Measurements from ENCODE around the gene BTNL8. TPM values are rescaled to one million over a fixed set of nuclear protein-coding genes. Genes with fewer than 3 reads are reported as not detected.
A peak's percentile ranks its signal among the peaks of the same experiment; 100 is the strongest.
"Not testable (repeated sequence)": the region's sequence is repeated elsewhere in the genome, so short reads cannot be mapped to it uniquely, and the experiment has no call there.

The BTNL8 gene
- polyA plus RNA-seq, 3 donors, result 0.47 to 0.89 (median 0.79) TPM

- no peak for DNase-seq (ENCODE audit: extremely low read depth in 1 of 11, low read depth in 9 of 11, low spot score in 4 of 11)
Observed at GRCh38 chr5:180873615-180874520, 25.1 kb upstream of the BTNL8 start.

DNA sequence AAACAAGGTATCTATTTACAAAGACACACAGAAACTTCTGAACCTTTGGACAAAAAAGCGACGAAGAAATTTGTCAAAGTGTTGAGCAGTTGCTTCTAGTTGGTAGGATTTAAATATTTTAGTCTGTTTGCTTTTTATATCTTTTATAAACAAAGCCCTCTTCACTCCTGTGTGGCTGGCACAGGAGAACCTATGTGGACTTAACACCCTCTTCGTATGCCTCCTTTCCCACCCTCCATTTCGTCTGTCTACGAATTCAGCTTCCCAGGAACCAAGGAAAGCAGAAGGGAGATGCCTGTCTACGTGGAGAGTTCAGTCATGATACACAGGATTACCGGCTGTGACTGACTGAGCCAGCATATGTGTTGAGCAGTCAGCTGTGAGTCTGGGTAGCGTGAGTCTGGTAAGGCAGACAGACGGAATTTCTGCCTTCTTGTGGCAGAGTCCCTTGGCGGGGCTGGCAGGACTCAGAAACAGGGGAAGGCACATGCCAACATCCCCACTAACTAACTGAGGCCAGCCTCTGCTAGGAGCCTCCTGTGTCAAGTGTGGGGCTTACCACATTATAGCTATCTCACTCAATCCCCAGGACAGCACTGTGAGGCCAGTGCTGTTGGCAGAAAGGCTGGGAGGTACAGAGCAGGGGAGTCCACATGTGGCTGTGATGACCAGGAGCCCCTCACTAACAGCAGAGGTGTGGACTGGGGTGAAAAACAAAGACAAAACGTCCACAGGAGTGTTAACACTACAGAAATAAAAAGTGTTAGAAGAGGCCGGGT, 24.0 kb upstream of the BTNL8 start:
- DNase-seq (ENCODE audit: extremely low read depth in 1 of 11, low read depth in 9 of 11, low spot score in 4 of 11), result no peak

DNA sequence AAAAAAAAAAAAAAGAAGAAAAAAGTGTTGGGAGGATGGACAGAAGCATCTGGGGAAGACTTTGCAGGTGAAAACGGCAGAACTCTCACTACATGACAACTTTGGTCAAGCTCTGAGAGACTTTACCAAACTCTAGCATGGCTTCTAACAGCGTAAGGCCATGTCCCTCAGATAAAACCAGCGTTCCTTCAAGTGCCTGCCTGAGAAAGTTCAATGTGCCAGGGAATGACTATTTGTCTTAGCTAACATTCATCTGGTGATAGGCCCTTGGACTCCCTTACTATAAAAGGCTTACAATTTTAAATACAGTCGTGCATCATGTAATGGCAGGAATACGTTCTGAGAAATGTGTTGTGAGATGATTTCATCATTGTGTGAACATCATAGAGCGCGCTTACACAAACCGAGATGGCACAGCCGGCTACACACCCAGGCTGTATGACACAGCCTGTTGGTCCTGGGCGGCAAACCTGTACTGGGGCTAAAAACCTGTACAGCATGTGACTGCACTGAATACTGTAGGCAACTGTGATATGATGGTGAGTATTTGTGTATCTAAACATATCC, 23.0 kb upstream of the BTNL8 start:
- DNase-seq (ENCODE audit: extremely low read depth in 1 of 11, low read depth in 9 of 11, low spot score in 4 of 11), result no peak

- not testable (repeated sequence) for DNase-seq (ENCODE audit: extremely low read depth in 1 of 11, low read depth in 9 of 11, low spot score in 4 of 11)
Observed at GRCh38 chr5:180885845-180886529, 13.0 kb upstream of the BTNL8 start.

DNA sequence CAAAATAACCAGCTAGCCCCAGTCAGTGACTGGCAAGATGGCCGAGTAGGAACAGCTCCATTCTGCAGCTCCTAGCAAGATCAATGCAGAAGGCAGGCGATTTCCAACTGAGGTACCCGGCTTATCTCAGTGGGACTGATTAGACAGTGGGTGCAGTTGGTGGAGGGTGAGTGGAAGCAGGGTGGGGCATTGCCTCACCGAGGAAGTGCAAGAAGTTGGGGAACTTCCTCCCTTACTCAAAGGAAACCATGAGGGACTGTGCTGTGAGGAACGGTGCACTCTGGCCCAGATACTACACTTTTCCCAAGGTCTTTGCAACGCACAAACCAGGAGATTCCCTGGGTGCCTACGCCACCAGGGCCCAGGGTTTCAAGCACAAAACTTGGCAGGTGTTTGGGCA, 9.6 kb upstream of the BTNL8 start:
- DNase-seq (ENCODE audit: extremely low read depth in 1 of 11, low read depth in 9 of 11, low spot score in 4 of 11), result no peak

GRCh38 chr5:180895330-180895729, 3.6 kb upstream of the BTNL8 start:
- DNase-seq (ENCODE audit: extremely low read depth in 1 of 11, low read depth in 9 of 11, low spot score in 4 of 11), result not testable (repeated sequence)

GRCh38 chr5:180900178-180900577, 1.2 kb downstream of the BTNL8 start:
- DNase-seq (ENCODE audit: extremely low read depth in 1 of 11, low read depth in 9 of 11, low spot score in 4 of 11), result no peak

- no peak for DNase-seq (ENCODE audit: extremely low read depth in 1 of 11, low read depth in 9 of 11, low spot score in 4 of 11)
Observed at GRCh38 chr5:180901319-180902009, 2.5 kb downstream of the BTNL8 start.

DNA sequence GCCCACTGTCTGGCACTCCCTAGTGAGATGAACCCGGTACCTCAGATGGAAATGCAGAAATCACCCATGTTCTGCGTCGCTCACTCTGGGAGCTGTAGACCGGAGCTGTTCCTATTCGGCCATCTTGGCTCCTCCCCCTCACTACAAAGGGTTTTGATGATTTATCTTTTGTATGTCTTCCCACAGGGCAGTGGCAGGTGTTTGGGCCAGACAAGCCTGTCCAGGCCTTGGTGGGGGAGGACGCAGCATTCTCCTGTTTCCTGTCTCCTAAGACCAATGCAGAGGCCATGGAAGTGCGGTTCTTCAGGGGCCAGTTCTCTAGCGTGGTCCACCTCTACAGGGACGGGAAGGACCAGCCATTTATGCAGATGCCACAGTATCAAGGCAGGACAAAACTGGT, 9.4 kb downstream of the BTNL8 start:
- DNase-seq (ENCODE audit: extremely low read depth in 1 of 11, low read depth in 9 of 11, low spot score in 4 of 11), result no peak

DNA sequence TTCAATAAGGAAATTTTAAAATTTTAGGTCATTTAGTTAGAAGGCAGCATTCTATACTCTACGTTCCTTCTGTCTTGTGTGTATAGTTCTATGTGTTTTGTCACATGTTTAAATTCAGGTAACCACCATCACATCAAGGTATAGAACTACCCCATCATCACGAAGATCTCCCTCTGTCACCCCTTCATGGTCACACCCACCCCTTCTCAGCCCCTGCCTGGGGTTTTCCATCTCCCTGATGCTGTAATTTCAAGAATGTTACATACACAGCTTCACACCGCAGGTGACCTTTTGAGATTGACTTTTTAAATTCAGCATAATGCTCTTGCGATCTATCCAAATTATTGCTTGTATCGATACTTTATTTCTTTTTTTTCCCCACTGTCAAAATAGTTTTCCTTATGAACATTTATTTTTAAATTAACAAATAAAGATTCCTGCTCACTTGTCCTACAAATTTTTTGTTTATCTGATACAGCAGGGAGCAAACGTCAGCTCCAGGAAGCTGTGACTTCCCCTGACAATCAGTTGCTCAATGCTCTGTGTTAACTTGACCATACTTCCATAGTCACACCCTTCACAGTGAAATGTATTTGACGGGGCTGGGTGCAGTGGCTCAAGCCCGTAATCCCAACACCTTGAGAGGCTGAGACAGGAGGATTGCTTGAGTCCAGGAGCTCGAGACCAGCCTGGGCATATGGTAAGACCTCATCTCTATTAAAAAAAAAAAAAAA, 10.2 kb downstream of the BTNL8 start:
- no peak for DNase-seq (ENCODE audit: extremely low read depth in 1 of 11, low read depth in 9 of 11, low spot score in 4 of 11)

DNA sequence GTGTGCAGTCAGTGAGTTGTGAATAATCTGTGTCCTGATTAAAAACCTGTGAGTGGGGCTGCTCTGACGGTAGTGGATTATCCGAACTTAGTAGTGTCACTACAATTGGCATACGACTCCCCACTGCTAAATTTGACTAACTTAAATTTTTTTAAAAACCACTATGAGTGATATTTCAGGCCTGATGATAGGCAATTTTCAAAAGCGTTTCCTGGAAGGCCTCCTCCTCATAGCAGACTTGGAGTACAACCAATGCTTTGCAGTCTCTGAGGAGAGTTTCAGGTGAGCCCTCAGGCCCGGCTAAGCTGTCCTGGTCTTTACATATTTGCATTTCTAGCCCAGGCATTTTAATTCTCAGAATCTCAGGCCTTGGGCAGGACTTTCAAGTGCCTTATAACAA, 10.8 kb downstream of the BTNL8 start:
- no peak for DNase-seq (ENCODE audit: extremely low read depth in 1 of 11, low read depth in 9 of 11, low spot score in 4 of 11)

GRCh38 chr5:180910182-180910581, 11.2 kb downstream of the BTNL8 start:
- no peak for DNase-seq (ENCODE audit: extremely low read depth in 1 of 11, low read depth in 9 of 11, low spot score in 4 of 11)

DNA sequence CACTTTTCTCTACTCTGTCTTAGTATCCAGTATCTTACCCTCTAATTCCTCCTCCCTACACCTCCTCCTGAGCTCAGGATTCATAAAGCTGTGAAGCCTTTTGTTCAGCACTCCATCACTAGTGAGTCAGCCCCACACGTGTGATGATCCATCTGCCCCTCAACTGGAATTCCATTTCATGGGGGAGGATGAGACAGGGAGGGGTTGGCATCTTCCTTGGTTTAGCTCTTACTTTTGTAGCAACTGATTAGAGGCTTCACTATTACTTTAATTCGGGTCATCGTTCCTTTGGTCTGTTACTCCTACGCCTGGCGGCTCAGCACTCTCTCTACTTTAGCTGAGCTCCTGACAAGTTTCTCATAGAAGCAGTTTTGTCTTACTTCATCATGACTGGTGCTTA, 11.8 kb downstream of the BTNL8 start:
- peak in 6 of 11 donors; percentile 7 to 28 (median 19) for DNase-seq (ENCODE audit: extremely low read depth in 1 of 11, low read depth in 9 of 11, low spot score in 4 of 11)

- no peak for DNase-seq (ENCODE audit: extremely low read depth in 1 of 11, low read depth in 9 of 11, low spot score in 4 of 11)
Observed at GRCh38 chr5:180914646-180915045, 15.7 kb downstream of the BTNL8 start.

GRCh38 chr5:180915924-180916323, 17.0 kb downstream of the BTNL8 start:
- DNase-seq (ENCODE audit: extremely low read depth in 1 of 11, low read depth in 9 of 11, low spot score in 4 of 11), result no peak

DNA sequence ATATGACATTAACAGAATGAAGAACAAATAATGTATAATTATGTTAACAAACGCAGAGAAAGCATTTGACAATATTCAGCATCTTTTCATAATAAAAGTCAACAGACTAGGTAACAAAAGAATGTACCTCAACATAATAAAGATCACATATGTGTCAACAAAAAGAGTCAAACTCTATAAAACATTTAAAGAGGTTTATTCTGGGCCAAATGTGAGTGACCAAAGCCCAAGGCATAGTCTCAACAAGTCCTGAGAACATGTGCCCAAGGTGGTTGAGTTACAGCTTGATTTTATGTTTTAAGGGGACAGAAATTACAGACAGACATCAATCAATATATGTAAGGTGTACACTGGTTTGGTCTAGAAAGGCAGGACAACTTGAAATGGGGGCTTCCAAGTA, 19.4 kb downstream of the BTNL8 start:
- DNase-seq (ENCODE audit: extremely low read depth in 1 of 11, low read depth in 9 of 11, low spot score in 4 of 11), result no peak

DNA sequence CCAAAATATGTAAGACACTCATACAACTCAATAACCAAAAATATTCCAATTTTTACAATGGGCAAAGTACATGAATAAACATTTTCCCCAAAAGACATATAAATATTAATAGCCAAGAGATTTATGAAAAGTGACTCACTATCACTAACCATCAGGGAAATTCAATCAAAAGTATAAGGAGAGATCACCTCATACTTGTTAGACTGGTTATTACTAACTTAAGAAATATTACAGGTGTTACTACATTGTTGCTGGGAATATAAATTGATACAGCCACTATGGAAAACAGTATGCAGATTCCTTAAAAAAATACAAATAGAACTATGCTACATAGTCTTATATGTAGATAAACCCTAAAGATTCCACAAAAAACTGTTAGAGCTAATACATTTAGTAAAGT, 21.8 kb downstream of the BTNL8 start:
- no peak for DNase-seq (ENCODE audit: extremely low read depth in 1 of 11, low read depth in 9 of 11, low spot score in 4 of 11)

GRCh38 chr5:180922932-180923331, 24.0 kb downstream of the BTNL8 start:
- no peak for DNase-seq (ENCODE audit: extremely low read depth in 1 of 11, low read depth in 9 of 11, low spot score in 4 of 11)

All from renal cortex interstitium (tissue), 11 donors.